HUES6 (cell line): ENCODE data around the gene LARP1B.
"Not testable (repeated sequence)": the region's sequence is repeated elsewhere in the genome, so short reads cannot be mapped to it uniquely, and the experiment has no call there.

Source experiments
- H3K27ac ChIP-seq: 2 replicates; pipeline ENCODE4 v1.7.0; 2013; ENCODE audit warnings: low read depth, mild to moderate bottlenecking, low read length, inconsistent platforms
- H3K27me3 ChIP-seq: 2 replicates; pipeline ENCODE4 v1.6.1; 2013; ENCODE audit warnings: low read length; ENCODE audit not compliant: control insufficient read depth, insufficient read depth
- H3K36me3 ChIP-seq: 2 replicates; pipeline ENCODE4 v1.6.1; 2013; ENCODE audit warnings: low read length; ENCODE audit not compliant: control insufficient read depth, insufficient read depth
- H3K4me1 ChIP-seq: 2 replicates; pipeline ENCODE4 v1.6.1; 2013; ENCODE audit warnings: low read length; ENCODE audit not compliant: control insufficient read depth, insufficient read depth
- H3K4me3 ChIP-seq: 2 replicates; pipeline ENCODE4 v1.5.1; 2013; ENCODE audit warnings: low read depth, low read length
- H3K9ac ChIP-seq: one replicate; pipeline ENCODE4 v1.6.1; 2013; ENCODE audit warnings: mild to moderate bottlenecking, low read length
- H3K9me3 ChIP-seq: 2 replicates; pipeline ENCODE4 v1.6.1; 2013; ENCODE audit warnings: low read depth, low read length; ENCODE audit not compliant: control insufficient read depth, insufficient read depth

The LARP1B gene

GRCh38 chr4:128060121-128060698 lies 902 bp upstream of the LARP1B start:
- Histone ChIP-seq H3K27ac (peak overlapping the region; percentile 94), H3K4me3 (peak overlapping the region; percentile 72), H3K9me3 (no peaks in the 10 kb centered on the region), H3K36me3 (no peaks in the 10 kb centered on the region), H3K9ac (peak overlapping the region; percentile 95), H3K27me3 (no peaks in the 10 kb centered on the region), H3K4me1 (peaks cover 6% of the 10 kb centered on the region; the same call in 1 of the 2 replicates)

GRCh38 chr4:128061566-128062536 lies 739 bp downstream of the LARP1B start:
- Histone ChIP-seq H3K36me3 (no peaks in the 10 kb centered on the region), H3K27me3 (no peaks in the 10 kb centered on the region), H3K27ac (peak overlapping the region; percentile 74; the same call in 1 of the 2 replicates), H3K9ac (peak overlapping the region; percentile 95), H3K9me3 (no peaks in the 10 kb centered on the region), H3K4me1 (peaks cover 6% of the 10 kb centered on the region; the same call in 1 of the 2 replicates), H3K4me3 (peak overlapping the region; percentile 72)

- H3K9me3 ChIP-seq, H3K27ac ChIP-seq, H3K36me3 ChIP-seq, H3K9ac ChIP-seq, H3K4me1 ChIP-seq, H3K4me3 ChIP-seq, H3K27me3 ChIP-seq: not testable (repeated sequence)
Observed at GRCh38 chr4:128066453-128066820, 5.3 kb downstream of the LARP1B start.

GRCh38 chr4:128068918-128069317 lies 7.8 kb downstream of the LARP1B start:
- H3K27ac ChIP-seq, result no peak overlapping the region
- no peaks in the 10 kb centered on the region for H3K27me3 ChIP-seq
- H3K36me3 ChIP-seq, result no peaks in the 10 kb centered on the region

GRCh38 chr4:128076464-128076863 lies 15.4 kb downstream of the LARP1B start:
- H3K4me1 ChIP-seq, result no peaks in the 10 kb centered on the region
- peaks cover 55% of the 10 kb centered on the region for H3K36me3 ChIP-seq
- no peaks in the 10 kb centered on the region for H3K9me3 ChIP-seq
- H3K27ac ChIP-seq, result no peak overlapping the region
- H3K27me3 ChIP-seq, result no peaks in the 10 kb centered on the region
- H3K4me3 ChIP-seq, result no peak overlapping the region
- H3K9ac ChIP-seq, result no peak overlapping the region

More at GRCh38 chr4:128068918-128069317, 7.8 kb downstream of the LARP1B start:
- H3K4me1 ChIP-seq, result peaks cover 3% of the 10 kb centered on the region; the same call in 1 of the 2 replicates
- H3K4me3 ChIP-seq, result no peak overlapping the region
- H3K9me3 ChIP-seq, result no peaks in the 10 kb centered on the region
- H3K9ac ChIP-seq, result no peak overlapping the region

GRCh38 chr4:128095293-128095692 lies 34.2 kb downstream of the LARP1B start:
- peaks cover 66% of the 10 kb centered on the region for H3K36me3 ChIP-seq
- H3K27ac ChIP-seq, H3K27me3 ChIP-seq, H3K9me3 ChIP-seq, H3K9ac ChIP-seq, H3K4me1 ChIP-seq, H3K4me3 ChIP-seq: not testable (repeated sequence)

GRCh38 chr4:128107766-128108165 lies 46.7 kb downstream of the LARP1B start:
- H3K4me3 ChIP-seq, result no peak overlapping the region
- H3K27ac ChIP-seq, result no peak overlapping the region
- H3K9me3 ChIP-seq, result no peaks in the 10 kb centered on the region
- peaks cover 45% of the 10 kb centered on the region for H3K36me3 ChIP-seq
- no peak overlapping the region for H3K9ac ChIP-seq
- H3K4me1 ChIP-seq, result no peaks in the 10 kb centered on the region
- H3K27me3 ChIP-seq, result no peaks in the 10 kb centered on the region

GRCh38 chr4:128123036-128123435 lies 61.9 kb downstream of the LARP1B start:
- Histone ChIP-seq H3K27ac (no peak overlapping the region), H3K4me3 (no peak overlapping the region), H3K27me3 (no peaks in the 10 kb centered on the region), H3K9ac (no peak overlapping the region), H3K4me1 (no peaks in the 10 kb centered on the region), H3K9me3 (no peaks in the 10 kb centered on the region), H3K36me3 (peaks cover 44% of the 10 kb centered on the region)

- H3K4me1 ChIP-seq, result no peaks in the 10 kb centered on the region
- H3K4me3 ChIP-seq, result no peak overlapping the region
- peaks cover 13% of the 10 kb centered on the region; the same call in 1 of the 2 replicates for H3K36me3 ChIP-seq
- H3K9ac ChIP-seq, result no peak overlapping the region
- no peak overlapping the region for H3K27ac ChIP-seq
- peaks cover 12% of the 10 kb centered on the region for H3K9me3 ChIP-seq
- no peaks in the 10 kb centered on the region for H3K27me3 ChIP-seq
Observed at GRCh38 chr4:128130621-128131020, 69.5 kb downstream of the LARP1B start.

GRCh38 chr4:128134925-128135324 lies 73.8 kb downstream of the LARP1B start:
- no peaks in the 10 kb centered on the region for H3K27me3 ChIP-seq

GRCh38 chr4:128135391-128135790 lies 74.3 kb downstream of the LARP1B start:
- Histone ChIP-seq H3K36me3 (peaks cover 4% of the 10 kb centered on the region; the same call in 1 of the 2 replicates), H3K27ac (no peak overlapping the region), H3K9ac (no peak overlapping the region), H3K4me1 (no peaks in the 10 kb centered on the region), H3K4me3 (no peak overlapping the region), H3K9me3 (peaks cover 12% of the 10 kb centered on the region), H3K27me3 (no peaks in the 10 kb centered on the region)

More at GRCh38 chr4:128134925-128135324, 73.8 kb downstream of the LARP1B start:
- Histone ChIP-seq H3K9me3 (peaks cover 12% of the 10 kb centered on the region), H3K4me1 (no peaks in the 10 kb centered on the region), H3K9ac (no peak overlapping the region), H3K27ac (no peak overlapping the region), H3K4me3 (no peak overlapping the region), H3K36me3 (peaks cover 4% of the 10 kb centered on the region; the same call in 1 of the 2 replicates)
